HFF-Myc (cell line): ENCODE data around the gene IFNL1.
A peak's percentile ranks its signal among the peaks of the same experiment; 100 is the strongest.
"Not testable (repeated sequence)": the region's sequence is repeated elsewhere in the genome, so short reads cannot be mapped to it uniquely, and the experiment has no call there.

ENCODE experiments used
- DNase-seq: peaks from one replicate; pipeline ENCODE4 v3.0.0-alpha.2; 2011; ENCODE audit warnings: low read depth; ENCODE audit errors: extremely low read depth
- H3K4me3 ChIP-seq: replicated peaks from 2 replicates; pipeline ENCODE4 v1.5.1; 2011; ENCODE audit warnings: low read depth, mild to moderate bottlenecking, control low read depth, low read length
- TF ChIP-seq, protein P1 (sequence below): IDR thresholded peaks from 2 replicates; pipeline ENCODE4 v1.5.1; 2012; ENCODE audit warnings: mild to moderate bottlenecking, low read depth, low read length, control low read depth; ENCODE audit errors: missing control alignments

Gene IFNL1

GRCh38 chr19:39325778-39326665 lies 29.8 kb downstream of the IFNL1 start:
- DNase-seq, result no peak
- no peak overlapping the region for H3K4me3 ChIP-seq
- TF ChIP-seq, protein P1, sequence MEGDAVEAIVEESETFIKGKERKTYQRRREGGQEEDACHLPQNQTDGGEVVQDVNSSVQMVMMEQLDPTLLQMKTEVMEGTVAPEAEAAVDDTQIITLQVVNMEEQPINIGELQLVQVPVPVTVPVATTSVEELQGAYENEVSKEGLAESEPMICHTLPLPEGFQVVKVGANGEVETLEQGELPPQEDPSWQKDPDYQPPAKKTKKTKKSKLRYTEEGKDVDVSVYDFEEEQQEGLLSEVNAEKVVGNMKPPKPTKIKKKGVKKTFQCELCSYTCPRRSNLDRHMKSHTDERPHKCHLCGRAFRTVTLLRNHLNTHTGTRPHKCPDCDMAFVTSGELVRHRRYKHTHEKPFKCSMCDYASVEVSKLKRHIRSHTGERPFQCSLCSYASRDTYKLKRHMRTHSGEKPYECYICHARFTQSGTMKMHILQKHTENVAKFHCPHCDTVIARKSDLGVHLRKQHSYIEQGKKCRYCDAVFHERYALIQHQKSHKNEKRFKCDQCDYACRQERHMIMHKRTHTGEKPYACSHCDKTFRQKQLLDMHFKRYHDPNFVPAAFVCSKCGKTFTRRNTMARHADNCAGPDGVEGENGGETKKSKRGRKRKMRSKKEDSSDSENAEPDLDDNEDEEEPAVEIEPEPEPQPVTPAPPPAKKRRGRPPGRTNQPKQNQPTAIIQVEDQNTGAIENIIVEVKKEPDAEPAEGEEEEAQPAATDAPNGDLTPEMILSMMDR, result no peak

- no peak for DNase-seq
- H3K4me3 ChIP-seq, result no peak overlapping the region
- TF ChIP-seq, protein P1, result no peak
These were observed 31.3 kb downstream of the IFNL1 start for GRCh38 chr19:39327363-39328045.

GRCh38 chr19:39328046-39328705 lies 32.0 kb downstream of the IFNL1 start:
- no peak for DNase-seq
- no peak overlapping the region for H3K4me3 ChIP-seq
- TF ChIP-seq, protein P1, result peak; percentile 99

GRCh38 chr19:39329948-39330347 lies 33.7 kb downstream of the IFNL1 start:
- DNase-seq, result no peak
- H3K4me3 ChIP-seq, result no peak overlapping the region
- TF ChIP-seq, protein P1, result no peak

- H3K4me3 ChIP-seq, result no peak overlapping the region
- TF ChIP-seq, protein P1, result no peak
These were observed 36.1 kb downstream of the IFNL1 start for GRCh38 chr19:39332293-39332692.

GRCh38 chr19:39332738-39333137 lies 36.5 kb downstream of the IFNL1 start:
- not testable (repeated sequence) for H3K4me3 ChIP-seq

More at GRCh38 chr19:39332293-39332692, 36.1 kb downstream of the IFNL1 start:
- no peak for DNase-seq

DNA sequence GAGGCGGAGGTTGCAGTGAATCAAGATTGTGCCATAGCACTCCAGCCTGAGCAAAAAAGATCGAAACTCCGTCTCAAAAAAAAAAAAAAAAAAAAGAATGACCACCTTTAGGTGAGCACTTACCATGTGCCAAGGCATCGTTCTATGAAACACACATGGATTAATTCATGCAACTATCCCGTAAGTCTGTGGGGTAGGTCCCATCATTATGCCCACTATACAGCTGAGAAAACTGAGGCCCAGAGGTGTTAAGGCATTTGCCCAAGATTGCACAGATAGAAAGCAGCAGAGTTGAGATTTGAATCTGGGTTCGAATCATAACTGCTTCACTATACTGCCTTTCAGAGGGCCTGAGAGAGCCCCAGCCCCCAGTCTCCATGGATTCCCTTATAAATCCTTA lies 37.3 kb downstream of the IFNL1 start:
- TF ChIP-seq, protein P1, result no peak

More at GRCh38 chr19:39332738-39333137, 36.5 kb downstream of the IFNL1 start:
- not testable (repeated sequence) for DNase-seq

More for the DNA sequence above, 37.3 kb downstream of the IFNL1 start:
- no peak for DNase-seq
- H3K4me3 ChIP-seq, result no peak overlapping the region
